ENCODE results near the gene ZNF341.
"Not testable (repeated sequence)": the region's sequence is repeated elsewhere in the genome, so short reads cannot be mapped to it uniquely, and the experiment has no call there.

The ZNF341 gene

DNA sequence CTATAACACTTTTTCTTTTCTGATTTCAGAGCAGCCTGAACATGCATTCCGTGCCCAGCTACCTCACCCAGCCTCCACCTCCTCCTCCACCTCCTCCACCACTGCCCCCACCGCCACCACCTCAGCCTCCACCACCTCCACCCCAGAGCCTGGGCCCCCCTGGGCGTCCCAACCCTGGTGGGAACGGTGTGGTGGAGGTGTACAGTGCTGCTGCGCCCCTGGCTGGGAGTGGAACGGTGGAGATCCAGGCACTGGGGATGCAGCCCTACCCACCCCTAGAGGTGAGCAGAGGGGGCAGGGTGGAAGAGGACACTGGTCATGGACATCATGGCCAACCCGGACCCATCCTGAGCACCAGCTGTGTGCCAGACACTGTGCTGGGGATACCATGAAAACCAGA is 21.3 kb downstream of the ZNF341 start:
- Histone ChIP-seq H3K4me3 (ENCODE audit: low read depth in 1 of 2, low read length in 1 of 2) (no peak overlapping the region), H3K27ac (no peak overlapping the region), H3K9me3 (no peaks in the 10 kb centered on the region), H3K36me3 (peaks cover 74% of the 10 kb centered on the region), H3K4me1 (ENCODE audit: control insufficient read depth in 1 of 2, insufficient read depth in 1 of 2, low read depth in 1 of 2, low read length in 1 of 2) (no peaks in the 10 kb centered on the region), H3K27me3 (no peaks in the 10 kb centered on the region)
- TF ChIP-seq, protein P1, sequence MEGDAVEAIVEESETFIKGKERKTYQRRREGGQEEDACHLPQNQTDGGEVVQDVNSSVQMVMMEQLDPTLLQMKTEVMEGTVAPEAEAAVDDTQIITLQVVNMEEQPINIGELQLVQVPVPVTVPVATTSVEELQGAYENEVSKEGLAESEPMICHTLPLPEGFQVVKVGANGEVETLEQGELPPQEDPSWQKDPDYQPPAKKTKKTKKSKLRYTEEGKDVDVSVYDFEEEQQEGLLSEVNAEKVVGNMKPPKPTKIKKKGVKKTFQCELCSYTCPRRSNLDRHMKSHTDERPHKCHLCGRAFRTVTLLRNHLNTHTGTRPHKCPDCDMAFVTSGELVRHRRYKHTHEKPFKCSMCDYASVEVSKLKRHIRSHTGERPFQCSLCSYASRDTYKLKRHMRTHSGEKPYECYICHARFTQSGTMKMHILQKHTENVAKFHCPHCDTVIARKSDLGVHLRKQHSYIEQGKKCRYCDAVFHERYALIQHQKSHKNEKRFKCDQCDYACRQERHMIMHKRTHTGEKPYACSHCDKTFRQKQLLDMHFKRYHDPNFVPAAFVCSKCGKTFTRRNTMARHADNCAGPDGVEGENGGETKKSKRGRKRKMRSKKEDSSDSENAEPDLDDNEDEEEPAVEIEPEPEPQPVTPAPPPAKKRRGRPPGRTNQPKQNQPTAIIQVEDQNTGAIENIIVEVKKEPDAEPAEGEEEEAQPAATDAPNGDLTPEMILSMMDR (IDR thresholded peaks at IDR 0.05) = no peak

DNA sequence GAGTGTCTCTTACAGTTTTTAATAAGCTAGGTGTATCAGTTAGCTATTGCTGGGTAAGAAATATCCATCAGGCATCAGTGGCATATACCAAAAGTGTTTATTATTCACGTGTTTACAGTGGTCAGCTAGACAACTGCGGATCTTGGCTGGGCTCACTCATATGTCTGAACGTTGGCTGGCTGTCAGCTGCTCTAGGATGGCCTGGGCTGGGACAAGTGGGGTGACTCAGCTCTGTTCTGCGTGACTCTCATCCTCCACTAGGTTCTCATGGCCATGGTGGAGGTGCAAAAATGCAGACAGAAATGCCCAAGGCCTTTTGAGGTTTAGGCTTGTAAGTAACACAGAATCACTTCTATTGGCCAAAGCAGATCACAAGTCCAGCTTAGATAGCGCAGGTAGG is 22.0 kb downstream of the ZNF341 start:
- Histone ChIP-seq H3K36me3 (peaks cover 76% of the 10 kb centered on the region), H3K9me3 (no peaks in the 10 kb centered on the region), H3K4me3 (ENCODE audit: low read depth in 1 of 2, low read length in 1 of 2) (no peak overlapping the region), H3K4me1 (ENCODE audit: control insufficient read depth in 1 of 2, insufficient read depth in 1 of 2, low read depth in 1 of 2, low read length in 1 of 2) (no peaks in the 10 kb centered on the region), H3K27me3 (no peaks in the 10 kb centered on the region), H3K27ac (no peak overlapping the region)
- TF ChIP-seq, protein P1 (IDR thresholded peaks at IDR 0.05) = no peak

DNA sequence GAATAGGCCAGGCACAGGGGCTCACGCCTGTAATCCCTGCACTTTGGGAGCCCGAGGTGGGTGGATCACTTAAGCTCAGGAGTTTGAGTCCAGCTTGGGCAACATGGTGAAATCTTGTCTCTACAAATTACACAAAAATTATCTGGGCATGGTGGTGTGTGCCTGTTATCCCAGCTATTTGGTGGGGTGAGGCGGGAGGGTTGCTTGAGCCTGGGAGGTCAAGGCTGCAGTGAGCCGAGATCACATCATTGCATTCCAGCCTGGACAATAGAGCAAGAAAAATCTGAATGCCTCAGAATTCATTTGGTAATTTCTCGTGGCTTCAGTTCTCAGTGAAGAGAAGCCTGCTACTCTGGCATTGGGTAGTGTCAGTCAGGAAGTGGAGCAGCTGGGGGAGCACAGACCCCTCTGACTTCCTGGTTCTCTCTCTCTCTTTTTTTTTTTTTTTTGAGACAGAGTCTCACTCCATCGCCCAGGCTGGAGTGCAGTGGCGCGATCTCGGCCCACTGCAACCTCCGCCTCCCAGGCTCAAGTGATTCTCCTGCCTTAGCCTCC is 24.2 kb downstream of the ZNF341 start:
- H3K27me3 ChIP-seq; H3K27ac ChIP-seq; H3K4me1 ChIP-seq (ENCODE audit: control insufficient read depth in 1 of 2, insufficient read depth in 1 of 2, low read depth in 1 of 2, low read length in 1 of 2); H3K4me3 ChIP-seq (ENCODE audit: low read depth in 1 of 2, low read length in 1 of 2); H3K9me3 ChIP-seq: not testable (repeated sequence)
- peaks cover 70% of the 10 kb centered on the region for H3K36me3 ChIP-seq

DNA sequence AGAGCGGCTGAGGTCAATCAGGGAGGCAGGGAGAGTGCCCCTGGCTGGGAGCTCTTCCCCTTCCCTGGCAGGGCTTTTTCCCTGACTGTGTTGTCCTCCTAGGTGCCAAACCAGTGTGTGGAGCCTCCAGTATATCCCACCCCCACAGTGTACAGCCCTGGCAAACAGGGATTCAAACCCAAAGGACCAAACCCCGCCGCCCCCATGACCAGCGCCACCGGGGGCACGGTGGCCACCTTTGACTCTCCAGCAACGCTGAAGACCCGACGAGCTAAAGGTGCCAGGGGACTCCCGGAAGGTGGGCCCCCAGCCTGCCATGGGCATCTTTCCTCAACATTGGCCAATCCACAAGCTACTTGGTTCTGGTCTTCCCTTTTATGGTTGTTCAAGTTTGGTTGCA is 25.2 kb downstream of the ZNF341 start:
- no peak overlapping the region for H3K27ac ChIP-seq
- TF ChIP-seq, protein P1 (IDR thresholded peaks at IDR 0.05) = no peak
- peaks cover 69% of the 10 kb centered on the region for H3K36me3 ChIP-seq
- H3K9me3 ChIP-seq = no peaks in the 10 kb centered on the region
- no peaks in the 10 kb centered on the region for H3K27me3 ChIP-seq
- no peak overlapping the region for H3K4me3 ChIP-seq (ENCODE audit: low read depth in 1 of 2, low read length in 1 of 2)
- H3K4me1 ChIP-seq (ENCODE audit: control insufficient read depth in 1 of 2, insufficient read depth in 1 of 2, low read depth in 1 of 2, low read length in 1 of 2) = no peaks in the 10 kb centered on the region

DNA sequence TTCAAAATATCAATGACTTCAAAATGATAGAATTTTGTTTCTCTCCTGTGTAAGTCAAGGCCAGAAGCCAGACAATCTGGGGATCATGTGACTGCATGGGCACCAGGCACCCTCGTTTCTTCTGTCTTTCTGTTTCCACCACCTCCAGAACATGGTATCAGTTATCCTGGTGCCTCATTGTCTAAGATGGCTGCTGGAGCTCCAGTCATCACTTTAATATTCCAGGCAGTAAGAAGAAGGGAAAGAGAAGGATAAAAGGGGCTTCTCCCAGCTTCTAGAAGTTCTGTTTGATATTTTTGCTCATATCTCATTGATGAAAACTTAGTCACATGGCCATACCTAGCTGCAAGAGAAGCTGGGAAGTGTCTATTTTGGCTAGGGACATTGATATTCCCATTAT is 25.7 kb downstream of the ZNF341 start:
- no peak overlapping the region for H3K27ac ChIP-seq
- no peaks in the 10 kb centered on the region for H3K9me3 ChIP-seq
- TF ChIP-seq, protein P1 (IDR thresholded peaks at IDR 0.05) = no peak
- H3K27me3 ChIP-seq = no peaks in the 10 kb centered on the region
- peaks cover 68% of the 10 kb centered on the region for H3K36me3 ChIP-seq
- no peak overlapping the region for H3K4me3 ChIP-seq (ENCODE audit: low read depth in 1 of 2, low read length in 1 of 2)
- no peaks in the 10 kb centered on the region for H3K4me1 ChIP-seq (ENCODE audit: control insufficient read depth in 1 of 2, insufficient read depth in 1 of 2, low read depth in 1 of 2, low read length in 1 of 2)

DNA sequence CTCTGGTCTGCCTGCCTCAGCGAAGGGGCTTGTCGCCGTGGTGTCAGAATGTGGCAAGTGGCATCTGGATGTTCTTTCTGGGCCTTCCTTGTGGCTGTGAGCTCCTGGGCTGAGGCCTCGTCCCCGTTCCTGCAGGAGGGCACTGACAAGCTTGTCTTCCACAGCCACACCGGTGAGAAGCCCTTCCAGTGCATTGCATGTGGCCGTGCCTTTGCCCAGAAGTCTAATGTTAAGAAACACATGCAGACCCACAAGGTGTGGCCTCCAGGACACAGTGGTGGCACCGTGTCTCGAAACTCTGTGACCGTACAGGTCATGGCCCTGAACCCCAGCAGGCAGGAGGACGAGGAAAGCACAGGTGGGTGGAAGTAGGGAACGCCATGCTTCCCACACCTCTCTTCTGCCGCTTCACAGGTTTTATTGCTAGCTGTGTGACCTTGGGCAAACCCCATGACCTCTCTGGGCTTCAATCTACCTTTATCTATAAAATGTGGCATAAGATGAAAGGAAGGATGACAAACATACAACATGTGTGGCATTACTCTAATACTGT is 30.0 kb downstream of the ZNF341 start:
- Histone ChIP-seq H3K36me3 (peaks cover 60% of the 10 kb centered on the region), H3K4me1 (ENCODE audit: control insufficient read depth in 1 of 2, insufficient read depth in 1 of 2, low read depth in 1 of 2, low read length in 1 of 2) (no peaks in the 10 kb centered on the region), H3K4me3 (ENCODE audit: low read depth in 1 of 2, low read length in 1 of 2) (no peak overlapping the region), H3K27me3 (no peaks in the 10 kb centered on the region), H3K9me3 (no peaks in the 10 kb centered on the region), H3K27ac (no peak overlapping the region)
- TF ChIP-seq, protein P1 (IDR thresholded peaks at IDR 0.05) = no peak

Data from neutrophil (primary cell).